Astrocyte (in vitro differentiated cells and primary cell): ENCODE data around the gene AP3B1. TPM values are rescaled to one million over a fixed set of nuclear protein-coding genes. Genes with fewer than 3 reads are reported as not detected.
A peak's percentile ranks its signal among the peaks of the same experiment; 100 is the strongest.

Experiments
- DNase-seq: peaks from one replicate; pipeline ENCODE4 v3.0.0-alpha.2; 2010; ENCODE audit warnings: low read depth
- FAIRE-seq: peaks from 2 replicates; lab custom pipeline; 2011; peaks lifted over from hg19 to GRCh38; lab: Jason Lieb, UNC
- H2AFZ ChIP-seq: 2 replicates; pipeline ENCODE4 v1.6.0; 2012; ENCODE audit warnings: low read depth, low read length, inconsistent platforms
- H3K27ac ChIP-seq: 2 replicates; pipeline ENCODE4 v1.5.1; 2011; ENCODE audit warnings: low read depth, low read length, inconsistent platforms
- H3K27me3 ChIP-seq: 2 replicates; pipeline ENCODE4 v1.6.0; 2011; ENCODE audit warnings: low read length, inconsistent platforms; ENCODE audit not compliant: insufficient read depth
- H3K36me3 ChIP-seq: 2 replicates; pipeline ENCODE4 v1.5.1; 2011; ENCODE audit warnings: low read length, inconsistent platforms; ENCODE audit not compliant: insufficient read depth
- H3K4me1 ChIP-seq: 2 replicates; pipeline ENCODE4 v1.5.1; 2011; ENCODE audit warnings: low read length, inconsistent platforms; ENCODE audit not compliant: insufficient read depth
- H3K4me2 ChIP-seq: 2 replicates; pipeline ENCODE4 v1.6.0; 2012; ENCODE audit warnings: low read length, inconsistent platforms
- H3K4me3 ChIP-seq: 2 replicates; pipeline ENCODE4 v1.5.1; 2011; ENCODE audit warnings: low read depth, mild to moderate bottlenecking, low read length, inconsistent platforms; ENCODE audit not compliant: insufficient read depth
- H3K79me2 ChIP-seq: 2 replicates; pipeline ENCODE4 v1.6.0; 2012; ENCODE audit warnings: mild to moderate bottlenecking, low read length, inconsistent platforms; ENCODE audit not compliant: insufficient read depth
- H3K9ac ChIP-seq: 2 replicates; pipeline ENCODE4 v1.6.0; 2012; ENCODE audit warnings: mild to moderate bottlenecking, low read length, inconsistent platforms
- H3K9me3 ChIP-seq: 2 replicates; pipeline ENCODE4 v1.5.1; 2012; ENCODE audit warnings: low read depth, mild to moderate bottlenecking, low read length, inconsistent platforms; ENCODE audit not compliant: insufficient read depth
- H4K20me1 ChIP-seq: 2 replicates; pipeline ENCODE4 v1.6.0; 2012; ENCODE audit warnings: low read length, inconsistent platforms; ENCODE audit not compliant: insufficient read depth
- H3K27ac Mint-ChIP-seq: one replicate; pipeline ENCODE4 v1.8.0; 2021; ENCODE audit warnings: mild to moderate bottlenecking, mixed read lengths; ENCODE audit not compliant: unreplicated experiment
- H3K27me3 Mint-ChIP-seq: one replicate; pipeline ENCODE4 v1.8.0; 2021; ENCODE audit warnings: low read depth, mixed read lengths; ENCODE audit not compliant: unreplicated experiment
- H3K36me3 Mint-ChIP-seq: one replicate; pipeline ENCODE4 v1.8.0; 2021; ENCODE audit warnings: low read depth, mixed read lengths; ENCODE audit not compliant: unreplicated experiment
- H3K4me1 Mint-ChIP-seq: one replicate; pipeline ENCODE4 v1.8.0; 2021; ENCODE audit warnings: low read depth, mixed read lengths; ENCODE audit not compliant: unreplicated experiment
- H3K4me3 Mint-ChIP-seq: one replicate; pipeline ENCODE4 v1.8.0; 2021; ENCODE audit warnings: mild to moderate bottlenecking, moderate library complexity, mixed read lengths; ENCODE audit not compliant: unreplicated experiment
- H3K9me3 Mint-ChIP-seq: one replicate; pipeline ENCODE4 v1.8.0; 2021; ENCODE audit warnings: mild to moderate bottlenecking, mixed read lengths; ENCODE audit not compliant: unreplicated experiment
- CTCF ChIP-seq: IDR thresholded peaks from 2 replicates; pipeline ENCODE4 v1.5.1; 2011; ENCODE audit warnings: low read depth, mild to moderate bottlenecking, inconsistent platforms, low read length, moderate library complexity; ENCODE audit not compliant: insufficient read depth
- EZH2 ChIP-seq: IDR thresholded peaks from 2 replicates; pipeline ENCODE4 v1.6.1; 2012; ENCODE audit warnings: mild to moderate bottlenecking, low read length, inconsistent platforms; ENCODE audit not compliant: insufficient read depth
- total RNA-seq: library from RNA; stranded (reverse); gene quantifications from 2 replicates; pipeline ENCODE4 v1.2.1, GENCODE V29; 2021

Gene AP3B1
- total RNA-seq, 1 donor from 2014 or later: 64.8 TPM

- no peak for TF ChIP-seq EZH2
- TF ChIP-seq CTCF: no peak
- DNase-seq: no peak
- H3K27ac ChIP-seq: no peak overlapping the region
- H4K20me1 ChIP-seq: peaks cover 57% of the 10 kb centered on the region
- H2AFZ ChIP-seq: no peak overlapping the region
- H3K4me1 ChIP-seq: no peaks in the 10 kb centered on the region
- no peak overlapping the region for H3K4me2 ChIP-seq
- no peaks in the 10 kb centered on the region for H3K27me3 ChIP-seq
- peaks cover 9% of the 10 kb centered on the region for H3K4me1 Mint-ChIP-seq
- peaks cover 36% of the 10 kb centered on the region for H3K79me2 ChIP-seq
- H3K9ac ChIP-seq: no peak overlapping the region
- no peaks in the 10 kb centered on the region for H3K36me3 Mint-ChIP-seq
- no peaks in the 10 kb centered on the region for H3K9me3 ChIP-seq
- no peak overlapping the region for H3K4me3 Mint-ChIP-seq
- no peak overlapping the region for H3K27ac Mint-ChIP-seq
- H3K9me3 Mint-ChIP-seq: no peaks in the 10 kb centered on the region
- H3K4me3 ChIP-seq: no peak overlapping the region
- H3K36me3 ChIP-seq: peaks cover 10% of the 10 kb centered on the region
- FAIRE-seq: no peak
- no peaks in the 10 kb centered on the region for H3K27me3 Mint-ChIP-seq
Measured at GRCh38 chr5:78268356-78268755, 26.1 kb downstream of the AP3B1 start.

- no peaks in the 10 kb centered on the region for H3K4me1 ChIP-seq
- no peaks in the 10 kb centered on the region for H3K27me3 ChIP-seq
- H3K27ac Mint-ChIP-seq: no peak overlapping the region
- no peak overlapping the region for H3K4me3 Mint-ChIP-seq
- peaks cover 6% of the 10 kb centered on the region for H3K4me1 Mint-ChIP-seq
- H2AFZ ChIP-seq: no peak overlapping the region
- peaks cover 10% of the 10 kb centered on the region for H3K36me3 ChIP-seq
- no peak for TF ChIP-seq CTCF
- TF ChIP-seq EZH2: no peak
- H3K9me3 Mint-ChIP-seq: no peaks in the 10 kb centered on the region
- peaks cover 10% of the 10 kb centered on the region for H3K36me3 Mint-ChIP-seq
- H4K20me1 ChIP-seq: peaks cover 31% of the 10 kb centered on the region
- no peaks in the 10 kb centered on the region for H3K27me3 Mint-ChIP-seq
- no peak overlapping the region for H3K27ac ChIP-seq
- H3K4me2 ChIP-seq: no peak overlapping the region
- no peak overlapping the region for H3K4me3 ChIP-seq
- H3K79me2 ChIP-seq: peaks cover 9% of the 10 kb centered on the region
- FAIRE-seq: peak; percentile 9
- no peak for DNase-seq
- H3K9me3 ChIP-seq: no peaks in the 10 kb centered on the region
- no peak overlapping the region for H3K9ac ChIP-seq
Measured at GRCh38 chr5:78265163-78265562, 29.3 kb downstream of the AP3B1 start.

GRCh38 chr5:78264600-78264999 is 29.9 kb downstream of the AP3B1 start:
- H4K20me1 ChIP-seq: peaks cover 29% of the 10 kb centered on the region
- H3K27me3 Mint-ChIP-seq: no peaks in the 10 kb centered on the region
- H3K79me2 ChIP-seq: peaks cover 9% of the 10 kb centered on the region
- peaks cover 10% of the 10 kb centered on the region for H3K36me3 ChIP-seq
- no peak overlapping the region for H3K27ac Mint-ChIP-seq
- H3K27ac ChIP-seq: no peak overlapping the region
- peaks cover 10% of the 10 kb centered on the region for H3K36me3 Mint-ChIP-seq
- no peak for TF ChIP-seq EZH2
- no peak for TF ChIP-seq CTCF
- H3K9me3 Mint-ChIP-seq: no peaks in the 10 kb centered on the region
- no peak overlapping the region for H3K4me3 Mint-ChIP-seq
- H3K4me1 ChIP-seq: no peaks in the 10 kb centered on the region
- no peaks in the 10 kb centered on the region for H3K27me3 ChIP-seq
- H3K9me3 ChIP-seq: no peaks in the 10 kb centered on the region
- H3K9ac ChIP-seq: no peak overlapping the region
- FAIRE-seq (no peak), DNase-seq (no peak)
- peaks cover 6% of the 10 kb centered on the region for H3K4me1 Mint-ChIP-seq
- no peak overlapping the region for H3K4me2 ChIP-seq
- H3K4me3 ChIP-seq: no peak overlapping the region
- no peak overlapping the region for H2AFZ ChIP-seq
